GM18511 (cell line): ENCODE measurements around the gene IFITM1.
"Not testable (repeated sequence)": the region's sequence is repeated elsewhere in the genome, so short reads cannot be mapped to it uniquely, and the experiment has no call there.

Experiments used
- ATAC-seq: cut with Tn5 transposase; IDR thresholded peaks from one replicate; pipeline ENCODE4 v1.9.1; 2021; ENCODE audit warnings: mild to moderate bottlenecking, moderate library complexity; ENCODE audit not compliant: unreplicated experiment

Gene IFITM1

GRCh38 chr11:282630-283360, 31.0 kb upstream of the IFITM1 start:
- no peak for ATAC-seq

GRCh38 chr11:283405-284104, 30.3 kb upstream of the IFITM1 start:
- ATAC-seq: no peak

GRCh38 chr11:284105-285020, 29.5 kb upstream of the IFITM1 start:
- ATAC-seq: no peak

- ATAC-seq: no peak
Measured at GRCh38 chr11:285021-285893, 28.6 kb upstream of the IFITM1 start.

- no peak for ATAC-seq
Measured at GRCh38 chr11:285894-286220, 28.0 kb upstream of the IFITM1 start.

- not testable (repeated sequence) for ATAC-seq
Measured at GRCh38 chr11:286977-287820, 26.6 kb upstream of the IFITM1 start.

- peak; percentile 6 for ATAC-seq
Measured at GRCh38 chr11:287821-288477, 25.9 kb upstream of the IFITM1 start.

GRCh38 chr11:288478-289397, 25.1 kb upstream of the IFITM1 start, which contains the start of gene PGGHG:
Gene PGGHG (plus strand): TSS chr11:289126. CDS start chr11:289817, 691 bp downstream.
- peak; percentile 79 for ATAC-seq

GRCh38 chr11:289398-289711, 24.5 kb upstream of the IFITM1 start:
- no peak for ATAC-seq

GRCh38 chr11:289712-290620, 23.9 kb upstream of the IFITM1 start:
- no peak for ATAC-seq

- ATAC-seq: no peak
Measured at GRCh38 chr11:290621-291231, 23.1 kb upstream of the IFITM1 start.

- no peak for ATAC-seq
Measured at GRCh38 chr11:291281-292210, 22.3 kb upstream of the IFITM1 start.

GRCh38 chr11:292211-293121, 21.4 kb upstream of the IFITM1 start:
- no peak for ATAC-seq

GRCh38 chr11:293271-293851, 20.5 kb upstream of the IFITM1 start:
- ATAC-seq: no peak
